ENCODE data around the gene ANTXR1. TPM values are rescaled to one million over a fixed set of nuclear protein-coding genes. Genes with fewer than 3 reads are reported as not detected.

ANTXR1 gene
- total and polyA plus RNA-seq, 9 of the 15 experiments (the other 6 are each of a cell fraction or from before 2014, with no cell fraction given): 0.07 to 1.00 (median 0.54) TPM

DNA sequence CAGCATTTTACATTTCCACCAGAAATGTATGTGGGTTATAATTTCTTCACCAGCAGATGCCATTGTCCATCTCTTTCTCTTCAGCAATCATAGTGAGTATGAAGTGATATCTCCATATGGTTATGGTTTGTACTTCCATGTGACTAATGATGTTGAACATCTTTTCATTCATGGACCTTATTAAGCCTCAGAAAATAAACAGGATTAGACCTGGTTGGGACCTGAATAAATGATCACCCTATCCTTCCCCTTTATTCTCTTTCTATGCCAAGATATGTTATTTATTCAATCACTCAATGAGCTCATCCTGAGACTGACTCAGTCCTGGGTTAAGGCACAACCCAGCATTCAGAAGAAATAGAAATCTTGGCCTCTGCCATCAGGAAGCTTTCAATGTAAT is 86.6 kb downstream of the ANTXR1 start:
- Histone ChIP-seq H3K9me3 (replicated peaks; ENCODE audit: control insufficient read depth, insufficient read depth, low read depth, low read length) (no peaks in the 10 kb centered on the region), H3K4me2 (ENCODE audit: insufficient read depth, low read length) (no peak overlapping the region), H3K36me3 (ENCODE audit: control insufficient read depth, insufficient read depth, low read length) (no peaks in the 10 kb centered on the region), H4K20me1 (replicated peaks; ENCODE audit: control insufficient read depth, insufficient read depth, low read length) (no peaks in the 10 kb centered on the region), H3K4me3 (no peak overlapping the region), H3K9me1 (ENCODE audit: control insufficient read depth, insufficient read depth, low read length) (no peaks in the 10 kb centered on the region), H3K27ac (ENCODE audit: extremely low read depth, low read depth, low read length) (no peak overlapping the region), H3K9ac (ENCODE audit: insufficient read depth in 1 of 2, low read depth in 2 of 2, low read length in 2 of 2) (no peak overlapping the region), H3K27me3 (ENCODE audit: control insufficient read depth in 2 of 2, insufficient read depth in 2 of 2, low read length in 2 of 2) (peaks cover 0 to 8% of the 10 kb centered on the region in 2 experiments; a peak in 3 of 5 replicates), H3K79me2 (ENCODE audit: control insufficient read depth, insufficient read depth, low read length) (no peaks in the 10 kb centered on the region), H3K4me1 (replicated peaks in 1 of 2; ENCODE audit: control insufficient read depth in 2 of 2, insufficient read depth in 2 of 2, low read length in 2 of 2) (peaks cover 0 to 7% of the 10 kb centered on the region in 2 experiments; a peak in 1 of 5 replicates), H2AFZ (ENCODE audit: low read depth, low read length) (no peak overlapping the region)
- DNase-seq (ENCODE audit: extremely low read depth in 1 of 4, low spot score in 3 of 4) (no peak), FAIRE-seq (no peak), ATAC-seq (no peak)
- CTCF ChIA-PET (ENCODE audit: low intra/inter-chr PET ratio): no interaction called here
- no peak for TF ChIP-seq GATAD2B (IDR thresholded peaks at IDR 0.05; ENCODE audit: borderline replicate concordance)
- TF ChIP-seq HEY1 (CRISPR knock-in tag; IDR thresholded peaks at IDR 0.05; ENCODE audit: borderline replicate concordance): no peak
- TF ChIP-seq, protein P1, sequence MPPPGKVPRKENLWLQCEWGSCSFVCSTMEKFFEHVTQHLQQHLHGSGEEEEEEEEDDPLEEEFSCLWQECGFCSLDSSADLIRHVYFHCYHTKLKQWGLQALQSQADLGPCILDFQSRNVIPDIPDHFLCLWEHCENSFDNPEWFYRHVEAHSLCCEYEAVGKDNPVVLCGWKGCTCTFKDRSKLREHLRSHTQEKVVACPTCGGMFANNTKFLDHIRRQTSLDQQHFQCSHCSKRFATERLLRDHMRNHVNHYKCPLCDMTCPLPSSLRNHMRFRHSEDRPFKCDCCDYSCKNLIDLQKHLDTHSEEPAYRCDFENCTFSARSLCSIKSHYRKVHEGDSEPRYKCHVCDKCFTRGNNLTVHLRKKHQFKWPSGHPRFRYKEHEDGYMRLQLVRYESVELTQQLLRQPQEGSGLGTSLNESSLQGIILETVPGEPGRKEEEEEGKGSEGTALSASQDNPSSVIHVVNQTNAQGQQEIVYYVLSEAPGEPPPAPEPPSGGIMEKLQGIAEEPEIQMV (tag; conservative IDR thresholded peaks at IDR 0.05; ENCODE audit: low read depth): no peak
- TF ChIP-seq, protein P2, sequence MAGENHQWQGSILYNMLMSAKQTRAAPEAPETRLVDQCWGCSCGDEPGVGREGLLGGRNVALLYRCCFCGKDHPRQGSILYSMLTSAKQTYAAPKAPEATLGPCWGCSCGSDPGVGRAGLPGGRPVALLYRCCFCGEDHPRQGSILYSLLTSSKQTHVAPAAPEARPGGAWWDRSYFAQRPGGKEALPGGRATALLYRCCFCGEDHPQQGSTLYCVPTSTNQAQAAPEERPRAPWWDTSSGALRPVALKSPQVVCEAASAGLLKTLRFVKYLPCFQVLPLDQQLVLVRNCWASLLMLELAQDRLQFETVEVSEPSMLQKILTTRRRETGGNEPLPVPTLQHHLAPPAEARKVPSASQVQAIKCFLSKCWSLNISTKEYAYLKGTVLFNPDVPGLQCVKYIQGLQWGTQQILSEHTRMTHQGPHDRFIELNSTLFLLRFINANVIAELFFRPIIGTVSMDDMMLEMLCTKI (IDR thresholded peaks at IDR 0.05; ENCODE audit: partially characterized antibody): no peak
- no peak for TF ChIP-seq HDAC6 (IDR thresholded peaks at IDR 0.05; ENCODE audit: low read depth, low read length)
- no peak for TF ChIP-seq POLR2A (conservative IDR thresholded peaks at IDR 0.05)
- TF ChIP-seq ZNF175 (CRISPR knock-in tag; IDR thresholded peaks at IDR 0.05; ENCODE audit: low read depth): no peak
- no peak for TF ChIP-seq ZNF143 (CRISPR knock-in tag; IDR thresholded peaks at IDR 0.05)
- TF ChIP-seq ZNF3 (CRISPR knock-in tag; IDR thresholded peaks at IDR 0.05): no peak
- no peak for TF ChIP-seq TAL1 (IDR thresholded peaks at IDR 0.05)
- no TSS peak for BruUV-seq (replicated peaks)
- intact Hi-C loops (cut with micrococcal nuclease): no loop called here
- in situ Hi-C loops (cut with MboI): no loop called here
- POLR2A ChIA-PET: no interaction called here
